H7 (cell line): ENCODE data around the gene ZBTB7C. TPM values are rescaled to one million over a fixed set of nuclear protein-coding genes. Genes with fewer than 3 reads are reported as not detected.

Experiments
- DNase-seq: peaks from one replicate; pipeline ENCODE4 v3.0.0; 2012
- H3K27me3 ChIP-seq: 2 replicates; pipeline ENCODE4 v1.6.0; 2011; ENCODE audit warnings: mild to moderate bottlenecking, low read length; ENCODE audit not compliant: control insufficient read depth, insufficient read depth
- H3K36me3 ChIP-seq: replicated peaks from 2 replicates; pipeline ENCODE4 v1.5.1; 2011; ENCODE audit warnings: low read length; ENCODE audit not compliant: control insufficient read depth, insufficient read depth
- H3K4me3 ChIP-seq: 2 replicates; pipeline ENCODE4 v1.5.1; 2011; ENCODE audit warnings: low read depth, mild to moderate bottlenecking, control low read depth, low read length, moderate library complexity; ENCODE audit not compliant: insufficient read depth
- total RNA-seq: library from RNA; depleted of rRNA; stranded (reverse); fragments of >200 nt; shearing (Covaris generic); gene quantifications from 2 replicates; pipeline ENCODE4 v1.2.3, GENCODE V29; 2014

Gene ZBTB7C
- total RNA-seq, 1 experiment from 2014 or later = 0.38 TPM

DNA sequence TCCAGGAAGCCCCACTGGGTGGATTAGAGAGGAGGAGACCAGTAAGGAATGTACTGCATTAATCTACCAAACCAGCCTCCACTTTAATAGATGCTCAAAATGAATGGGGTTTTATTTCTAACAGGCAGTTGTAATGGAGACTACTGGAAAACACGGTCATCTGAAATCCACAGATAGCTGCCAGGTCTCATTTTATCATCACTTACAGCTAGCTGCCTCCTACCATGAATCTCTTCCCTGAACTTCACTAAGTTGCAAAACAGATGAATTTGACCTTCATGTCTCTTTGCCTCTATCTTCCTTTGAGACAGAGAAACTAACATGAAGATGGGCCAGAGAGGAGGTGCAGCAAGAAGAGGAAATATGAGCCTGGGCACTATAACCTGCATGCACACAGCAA is 21.9 kb downstream of the ZBTB7C start:
- H3K4me3 ChIP-seq = no peak overlapping the region
- no peak for DNase-seq
- H3K27me3 ChIP-seq = no peaks in the 10 kb centered on the region
- H3K36me3 ChIP-seq = no peaks in the 10 kb centered on the region

- peaks cover 1% of the 10 kb centered on the region; the same call in 1 of the 2 replicates for H3K27me3 ChIP-seq
- no peak for DNase-seq
- H3K36me3 ChIP-seq = no peaks in the 10 kb centered on the region
- no peak overlapping the region for H3K4me3 ChIP-seq
Observed at GRCh38 chr18:48385596-48385995, 23.6 kb downstream of the ZBTB7C start.

DNA sequence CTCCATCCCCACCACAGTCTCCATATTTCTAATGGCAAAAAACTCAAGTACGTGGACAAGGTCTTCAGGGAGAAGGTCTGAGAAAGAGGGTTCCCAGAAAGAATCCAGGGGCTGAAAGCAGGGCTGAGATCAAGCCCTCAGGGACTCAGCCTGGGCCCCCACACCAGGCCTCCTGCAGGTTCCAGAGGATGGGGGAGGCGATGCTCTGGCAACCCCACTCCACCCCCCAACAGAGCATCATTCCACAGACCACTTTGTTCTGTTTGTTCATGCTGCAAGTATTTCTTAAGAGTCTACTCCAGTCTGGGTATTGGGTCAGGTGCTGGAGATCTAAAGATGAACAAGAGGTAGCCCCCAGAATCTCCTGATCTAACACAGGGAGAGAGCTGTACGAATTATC is 32.2 kb downstream of the ZBTB7C start:
- Histone ChIP-seq H3K4me3 (no peak overlapping the region), H3K36me3 (no peaks in the 10 kb centered on the region), H3K27me3 (no peaks in the 10 kb centered on the region)
- DNase-seq = no peak

DNA sequence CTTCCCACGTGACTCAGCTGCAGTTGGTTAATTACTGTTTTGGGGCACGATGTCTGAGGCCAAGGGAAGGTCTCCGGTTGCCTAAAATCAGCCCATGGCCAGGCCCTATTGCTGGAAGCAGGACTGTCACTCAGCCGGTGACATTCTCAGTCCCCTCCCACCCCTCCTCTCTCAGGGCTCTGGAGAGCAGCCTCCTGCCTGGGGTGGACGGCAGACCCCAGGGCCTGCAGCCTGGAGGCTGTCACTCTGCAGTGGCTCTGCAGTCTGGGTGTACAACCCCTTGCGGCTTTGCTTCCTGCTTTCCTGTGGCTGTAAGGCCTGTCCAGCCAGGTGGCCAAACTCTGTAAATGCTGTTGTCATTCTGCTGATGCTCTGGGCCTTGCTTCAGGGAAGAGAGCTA is 32.8 kb downstream of the ZBTB7C start:
- Histone ChIP-seq H3K36me3 (no peaks in the 10 kb centered on the region), H3K27me3 (no peaks in the 10 kb centered on the region), H3K4me3 (no peak overlapping the region)
- peak; percentile 52 for DNase-seq

- Histone ChIP-seq H3K27me3 (no peaks in the 10 kb centered on the region), H3K36me3 (no peaks in the 10 kb centered on the region), H3K4me3 (no peak overlapping the region)
- DNase-seq = no peak
Observed at GRCh38 chr18:48375150-48375800, 33.9 kb downstream of the ZBTB7C start.

DNA sequence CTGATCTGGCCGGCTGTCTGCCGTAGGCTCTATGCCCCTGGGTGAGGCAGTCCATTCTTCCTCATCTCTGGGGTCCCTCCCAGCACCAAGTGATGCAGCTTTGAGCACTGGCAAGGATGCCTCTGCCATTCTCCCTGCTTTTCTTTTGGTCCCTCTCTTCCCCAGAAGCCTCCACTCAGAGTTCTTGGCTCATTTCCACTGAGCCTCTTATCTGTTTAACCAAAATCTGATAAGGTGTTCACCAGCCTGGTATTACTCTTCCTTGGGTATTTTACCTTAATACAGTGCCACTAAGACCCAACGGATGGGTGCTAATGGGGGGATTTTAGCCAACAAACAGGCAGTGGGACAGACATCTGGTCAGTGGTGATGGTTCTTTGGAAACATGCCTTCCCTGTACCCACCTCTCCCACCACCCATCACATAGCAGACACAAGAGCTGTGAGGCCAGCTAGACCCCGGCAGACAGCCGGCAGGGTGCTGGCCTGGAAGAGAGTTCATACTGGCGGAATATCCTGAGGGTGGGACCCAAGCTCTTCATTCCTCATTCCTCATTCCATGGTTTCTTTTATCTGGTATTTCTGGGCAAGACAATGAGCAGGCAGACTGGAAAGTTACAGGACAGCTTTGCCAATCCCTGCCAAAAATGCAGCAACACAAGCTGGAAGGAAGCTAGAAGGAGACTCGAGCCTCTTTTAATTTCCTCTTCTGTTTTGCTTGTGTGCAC is 34.6 kb downstream of the ZBTB7C start:
- Histone ChIP-seq H3K36me3 (no peaks in the 10 kb centered on the region), H3K4me3 (no peak overlapping the region), H3K27me3 (no peaks in the 10 kb centered on the region)
- no peak for DNase-seq

- Histone ChIP-seq H3K4me3 (no peak overlapping the region), H3K36me3 (no peaks in the 10 kb centered on the region), H3K27me3 (no peaks in the 10 kb centered on the region)
- no peak for DNase-seq
Observed at GRCh38 chr18:48371854-48372602, 37.2 kb downstream of the ZBTB7C start.

DNA sequence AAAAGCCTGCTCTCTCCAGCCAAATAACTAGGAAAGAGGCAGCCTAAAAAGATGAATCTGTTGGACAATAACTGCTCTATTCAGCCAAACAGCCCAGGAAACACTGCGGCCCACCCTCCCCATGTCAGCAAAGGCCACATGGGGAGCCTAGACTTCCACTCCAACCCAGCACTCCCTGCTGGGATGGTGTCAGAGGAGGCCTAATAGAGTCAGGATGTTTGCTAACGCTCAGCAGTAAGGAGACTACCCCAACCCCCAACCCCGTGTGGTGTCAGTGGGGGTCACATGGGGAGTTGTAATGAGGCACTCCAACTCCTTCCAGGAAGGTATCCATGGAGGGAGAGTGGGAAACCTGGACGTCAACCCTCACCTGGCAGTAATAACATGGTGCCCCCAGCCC is 41.6 kb downstream of the ZBTB7C start:
- Histone ChIP-seq H3K27me3 (no peaks in the 10 kb centered on the region), H3K4me3 (no peak overlapping the region), H3K36me3 (no peaks in the 10 kb centered on the region)
- no peak for DNase-seq

DNA sequence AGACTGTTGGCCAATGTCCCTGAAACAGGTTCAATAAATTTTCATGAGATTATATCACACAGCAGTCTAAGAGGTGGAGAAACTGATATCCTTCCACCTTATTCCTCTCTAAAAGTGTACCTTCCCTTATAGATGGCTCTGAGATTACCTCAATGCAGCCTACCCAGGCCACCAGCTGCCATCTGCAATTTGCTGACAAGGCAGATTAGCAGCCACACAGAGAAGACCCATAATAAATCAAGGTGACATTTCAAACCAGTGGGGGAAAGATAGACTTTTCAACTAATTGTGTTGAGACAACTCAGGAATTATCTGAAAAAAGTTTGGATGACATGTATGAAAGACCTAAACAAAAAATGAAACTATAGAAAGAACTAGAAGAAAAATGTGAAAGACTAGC is 43.2 kb downstream of the ZBTB7C start:
- no peaks in the 10 kb centered on the region for H3K36me3 ChIP-seq
- no peaks in the 10 kb centered on the region; the same call in 1 of the 2 replicates for H3K27me3 ChIP-seq
- DNase-seq = no peak
- no peak overlapping the region for H3K4me3 ChIP-seq

- H3K36me3 ChIP-seq = no peaks in the 10 kb centered on the region
- no peak for DNase-seq
- no peak overlapping the region for H3K4me3 ChIP-seq
- no peaks in the 10 kb centered on the region; the same call in 1 of the 2 replicates for H3K27me3 ChIP-seq
Observed at GRCh38 chr18:48364146-48364545, 45.0 kb downstream of the ZBTB7C start.

DNA sequence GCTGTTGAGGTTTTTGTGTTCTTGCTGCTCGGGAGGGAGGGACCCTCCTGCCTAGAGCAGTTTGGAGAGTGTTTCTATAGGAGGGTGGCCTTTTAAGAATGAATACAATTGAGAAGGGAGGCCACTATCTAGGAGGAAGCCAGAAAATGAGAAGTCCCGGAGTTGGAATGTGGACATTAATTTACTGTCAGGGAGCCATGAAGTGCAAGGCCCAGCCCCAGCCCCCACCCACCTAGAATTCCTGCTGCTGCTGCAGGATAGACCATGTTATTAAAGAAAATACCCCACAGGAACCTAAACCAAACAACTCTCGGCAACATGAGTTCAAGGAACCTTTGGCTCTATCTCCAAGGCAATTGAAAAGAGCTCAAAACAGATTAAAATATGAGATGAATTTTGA is 46.0 kb downstream of the ZBTB7C start:
- DNase-seq = no peak
- no peak overlapping the region for H3K4me3 ChIP-seq
- no peaks in the 10 kb centered on the region; the same call in 1 of the 2 replicates for H3K27me3 ChIP-seq
- H3K36me3 ChIP-seq = no peaks in the 10 kb centered on the region

- H3K36me3 ChIP-seq = no peaks in the 10 kb centered on the region
- H3K4me3 ChIP-seq = no peak overlapping the region
- H3K27me3 ChIP-seq = no peaks in the 10 kb centered on the region; the same call in 1 of the 2 replicates
- no peak for DNase-seq
Observed at GRCh38 chr18:48361801-48362200, 47.4 kb downstream of the ZBTB7C start.

DNA sequence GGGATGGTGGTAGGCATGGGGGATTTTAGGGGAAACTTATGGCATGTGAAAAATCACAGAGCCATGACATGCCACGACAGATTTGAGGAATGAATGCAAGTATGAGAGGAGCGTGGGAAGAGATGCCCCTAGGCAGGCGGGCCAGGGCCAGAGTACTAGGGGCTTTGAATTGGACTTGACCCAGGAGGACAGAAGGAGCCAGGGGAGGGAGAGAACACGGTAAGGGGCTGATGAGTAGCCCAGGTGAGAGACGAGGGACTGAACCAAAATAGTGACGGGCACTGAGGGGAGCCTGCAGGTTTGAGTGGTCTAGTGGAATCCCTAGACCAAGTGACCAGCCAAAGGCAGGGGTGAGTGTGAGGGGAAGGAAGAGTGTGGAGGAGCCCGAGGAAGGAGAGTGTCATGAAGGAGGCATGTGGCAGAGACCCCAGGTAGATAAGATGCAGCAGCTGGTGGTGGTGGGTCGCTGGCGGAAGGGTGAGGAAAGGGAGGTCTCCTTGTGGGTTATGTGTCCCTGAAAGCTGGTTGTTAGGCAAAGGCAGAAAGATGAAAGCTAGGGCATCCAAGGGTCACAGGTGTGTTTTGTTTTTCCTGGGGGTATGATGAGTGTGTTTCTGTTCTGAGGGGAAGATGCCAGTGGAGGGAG is 48.7 kb downstream of the ZBTB7C start:
- no peak overlapping the region for H3K4me3 ChIP-seq
- DNase-seq = no peak
- no peaks in the 10 kb centered on the region; the same call in 1 of the 2 replicates for H3K27me3 ChIP-seq
- H3K36me3 ChIP-seq = no peaks in the 10 kb centered on the region

GRCh38 chr18:48359626-48360025 is 49.6 kb downstream of the ZBTB7C start:
- Histone ChIP-seq H3K4me3 (no peak overlapping the region), H3K27me3 (no peaks in the 10 kb centered on the region; the same call in 1 of the 2 replicates), H3K36me3 (no peaks in the 10 kb centered on the region)
- DNase-seq = no peak
